ENCODE data around the gene PNMA1.

Gene PNMA1

GRCh38 chr14:73736842-73737241, 22.7 kb upstream of the PNMA1 start:
- no peak for TF ChIP-seq CTCF (IDR thresholded peaks at IDR 0.05; ENCODE audit: borderline replicate concordance, control extremely low read depth, extremely low read depth, insufficient read depth, missing control alignments)
- DNase-seq (ENCODE audit: low spot score), result no peak
- in situ Hi-C loops (cut with MboI; ENCODE audit: low sequenced_read_pairs, unreplicated experiment), result loop anchor here (25.0 kb wide), 1 partner anchor 300 kb away; no protein-coding TSS in a partner anchor

- DNase-seq (ENCODE audit: low spot score), result no peak
- TF ChIP-seq CTCF (IDR thresholded peaks at IDR 0.05; ENCODE audit: borderline replicate concordance, control extremely low read depth, extremely low read depth, insufficient read depth, missing control alignments), result no peak
- in situ Hi-C loops (cut with MboI; ENCODE audit: low sequenced_read_pairs, unreplicated experiment), result loop anchor here (25.0 kb wide), 1 partner anchor 305 kb away; no protein-coding TSS in a partner anchor
Measured at GRCh38 chr14:73732006-73732405, 17.8 kb upstream of the PNMA1 start.

GRCh38 chr14:73731111-73731510, 16.9 kb upstream of the PNMA1 start:
- no peak for DNase-seq (ENCODE audit: low spot score)
- in situ Hi-C loops (cut with MboI; ENCODE audit: low sequenced_read_pairs, unreplicated experiment), result loop anchor here (25.0 kb wide), 1 partner anchor 306 kb away; no protein-coding TSS in a partner anchor

GRCh38 chr14:73729556-73730265, 15.5 kb upstream of the PNMA1 start:
- no peak for TF ChIP-seq CTCF (IDR thresholded peaks at IDR 0.05; ENCODE audit: borderline replicate concordance, control extremely low read depth, extremely low read depth, insufficient read depth, missing control alignments)
- in situ Hi-C loops (cut with MboI; ENCODE audit: low sequenced_read_pairs, unreplicated experiment), result loop anchor here (5.0 to 25.0 kb wide), 2 partner anchors 98 to 308 kb away; no protein-coding TSS in a partner anchor

More at GRCh38 chr14:73731111-73731510, 16.9 kb upstream of the PNMA1 start:
- TF ChIP-seq CTCF (IDR thresholded peaks at IDR 0.05; ENCODE audit: borderline replicate concordance, control extremely low read depth, extremely low read depth, insufficient read depth, missing control alignments), result no peak

GRCh38 chr14:73728717-73729330, 14.6 kb upstream of the PNMA1 start:
- peak; percentile 90 for DNase-seq (ENCODE audit: low spot score)
- in situ Hi-C loops (cut with MboI; ENCODE audit: low sequenced_read_pairs, unreplicated experiment), result loop anchor here (5.0 to 25.0 kb wide), 2 partner anchors 98 to 308 kb away; no protein-coding TSS in a partner anchor
- peak; percentile 79 for TF ChIP-seq CTCF (IDR thresholded peaks at IDR 0.05; ENCODE audit: borderline replicate concordance, control extremely low read depth, extremely low read depth, insufficient read depth, missing control alignments)

More at GRCh38 chr14:73729556-73730265, 15.5 kb upstream of the PNMA1 start:
- DNase-seq (ENCODE audit: low spot score), result no peak

- DNase-seq (ENCODE audit: low spot score), result no peak
- in situ Hi-C loops (cut with MboI; ENCODE audit: low sequenced_read_pairs, unreplicated experiment), result loop anchor here (5.0 to 25.0 kb wide), 2 partner anchors 100 to 310 kb away; no protein-coding TSS in a partner anchor
- no peak for TF ChIP-seq CTCF (IDR thresholded peaks at IDR 0.05; ENCODE audit: borderline replicate concordance, control extremely low read depth, extremely low read depth, insufficient read depth, missing control alignments)
Measured at GRCh38 chr14:73727166-73727565, 13.0 kb upstream of the PNMA1 start.

Data from GM13976 (cell line).